Osteoblast (primary cell): ENCODE data around the gene GKN1. TPM values are rescaled to one million over a fixed set of nuclear protein-coding genes. Genes with fewer than 3 reads are reported as not detected.

ENCODE experiments used
- DNase-seq: peaks from one replicate; pipeline ENCODE4 v3.0.0; 2011; ENCODE audit warnings: low spot score, mixed read lengths; ENCODE audit not compliant: insufficient read length; ENCODE audit errors: missing footprints
- H2AFZ ChIP-seq: 2 replicates; pipeline ENCODE4 v1.6.0; 2011; ENCODE audit warnings: mild to moderate bottlenecking, low read length
- H3K27ac ChIP-seq: 2 replicates; pipeline ENCODE4 v1.5.1; 2011; ENCODE audit warnings: mild to moderate bottlenecking, low read depth, low read length, moderate library complexity
- H3K27me3 ChIP-seq: 2 replicates; pipeline ENCODE4 v1.6.0; 2012; ENCODE audit warnings: mild to moderate bottlenecking, control low read depth, inconsistent platforms, low read length, moderate library complexity; ENCODE audit not compliant: insufficient read depth
- H3K36me3 ChIP-seq: 2 replicates; pipeline ENCODE4 v1.5.1; 2011; ENCODE audit warnings: mild to moderate bottlenecking, low read length, control low read depth, moderate library complexity; ENCODE audit not compliant: insufficient read depth
- H3K4me1 ChIP-seq: 2 replicates; pipeline ENCODE4 v1.5.1; 2011; ENCODE audit warnings: mild to moderate bottlenecking, low read length, control low read depth, moderate library complexity; ENCODE audit not compliant: insufficient read depth
- H3K4me2 ChIP-seq: 2 replicates; pipeline ENCODE4 v1.6.0; 2011; ENCODE audit warnings: mild to moderate bottlenecking, low read length; ENCODE audit not compliant: insufficient read depth
- H3K4me3 ChIP-seq: fragments of 200-600 bp; sonication (generic); 3 replicates; pipeline ENCODE4 v1.5.1; 2012; ENCODE audit warnings: mild to moderate bottlenecking, low read length, inconsistent platforms; ENCODE audit not compliant: insufficient read depth
- H3K79me2 ChIP-seq: 2 replicates; pipeline ENCODE4 v1.6.0; 2012; ENCODE audit warnings: mild to moderate bottlenecking, low read length, control low read depth, inconsistent platforms; ENCODE audit not compliant: insufficient read depth
- H3K9me3 ChIP-seq: 2 replicates; pipeline ENCODE4 v1.5.1; 2011; ENCODE audit warnings: low read depth, low read length, control low read depth
- H4K20me1 ChIP-seq: 2 replicates; pipeline ENCODE4 v1.6.0; 2012; ENCODE audit warnings: mild to moderate bottlenecking, low read length, control low read depth; ENCODE audit not compliant: insufficient read depth
- total RNA-seq: library from RNA; depleted of rRNA; stranded (reverse); fragments of >200 nt; gene quantifications from 2 replicates; pipeline ENCODE4 v1.2.3, GENCODE V29; 2012
- TF ChIP-seq, protein P1 (sequence below): IDR thresholded peaks from 2 replicates; pipeline ENCODE4 v1.5.1; 2011; ENCODE audit warnings: mild to moderate bottlenecking, low read depth, low read length, moderate library complexity; ENCODE audit errors: extremely low read depth

GKN1 gene
- total RNA-seq, 1 donor, result not detected

GRCh38 chr2:68992341-68992740, 17.9 kb downstream of the GKN1 start:
- Histone ChIP-seq H2AFZ (no peak overlapping the region), H3K27me3 (no peaks in the 10 kb centered on the region), H4K20me1 (no peaks in the 10 kb centered on the region), H3K4me1 (peaks cover 21% of the 10 kb centered on the region), H3K36me3 (no peaks in the 10 kb centered on the region), H3K4me3 (no peak overlapping the region), H3K27ac (no peak overlapping the region), H3K79me2 (no peaks in the 10 kb centered on the region), H3K9me3 (no peaks in the 10 kb centered on the region), H3K4me2 (no peak overlapping the region)
- no peak for DNase-seq
- TF ChIP-seq, protein P1, sequence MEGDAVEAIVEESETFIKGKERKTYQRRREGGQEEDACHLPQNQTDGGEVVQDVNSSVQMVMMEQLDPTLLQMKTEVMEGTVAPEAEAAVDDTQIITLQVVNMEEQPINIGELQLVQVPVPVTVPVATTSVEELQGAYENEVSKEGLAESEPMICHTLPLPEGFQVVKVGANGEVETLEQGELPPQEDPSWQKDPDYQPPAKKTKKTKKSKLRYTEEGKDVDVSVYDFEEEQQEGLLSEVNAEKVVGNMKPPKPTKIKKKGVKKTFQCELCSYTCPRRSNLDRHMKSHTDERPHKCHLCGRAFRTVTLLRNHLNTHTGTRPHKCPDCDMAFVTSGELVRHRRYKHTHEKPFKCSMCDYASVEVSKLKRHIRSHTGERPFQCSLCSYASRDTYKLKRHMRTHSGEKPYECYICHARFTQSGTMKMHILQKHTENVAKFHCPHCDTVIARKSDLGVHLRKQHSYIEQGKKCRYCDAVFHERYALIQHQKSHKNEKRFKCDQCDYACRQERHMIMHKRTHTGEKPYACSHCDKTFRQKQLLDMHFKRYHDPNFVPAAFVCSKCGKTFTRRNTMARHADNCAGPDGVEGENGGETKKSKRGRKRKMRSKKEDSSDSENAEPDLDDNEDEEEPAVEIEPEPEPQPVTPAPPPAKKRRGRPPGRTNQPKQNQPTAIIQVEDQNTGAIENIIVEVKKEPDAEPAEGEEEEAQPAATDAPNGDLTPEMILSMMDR, result no peak

DNA sequence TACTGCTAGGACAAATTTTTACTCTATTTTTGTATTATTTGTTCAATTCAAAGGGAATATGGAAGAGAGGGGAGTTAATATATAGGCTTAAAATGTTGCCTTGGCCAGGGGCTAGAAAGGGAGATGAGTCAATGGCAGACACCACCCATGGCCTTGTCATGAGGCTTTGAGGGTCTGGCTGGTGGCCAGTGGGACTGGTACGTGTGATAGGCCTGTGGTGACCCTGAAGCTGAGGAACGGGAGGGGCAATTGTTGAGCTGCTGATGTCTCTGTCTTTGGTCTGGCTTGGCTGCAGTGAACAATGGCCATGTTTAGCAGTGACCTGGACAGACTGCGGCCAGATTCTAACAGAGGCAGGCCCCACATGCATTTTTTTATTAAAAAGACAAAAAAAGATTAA, 18.5 kb downstream of the GKN1 start:
- no peaks in the 10 kb centered on the region for H4K20me1 ChIP-seq
- TF ChIP-seq, protein P1, result no peak
- H3K27me3 ChIP-seq, result no peaks in the 10 kb centered on the region
- no peak overlapping the region for H3K4me2 ChIP-seq
- no peak overlapping the region for H3K4me3 ChIP-seq
- no peaks in the 10 kb centered on the region for H3K36me3 ChIP-seq
- H2AFZ ChIP-seq, result no peak overlapping the region
- no peak for DNase-seq
- H3K9me3 ChIP-seq, result no peaks in the 10 kb centered on the region
- peaks cover 21% of the 10 kb centered on the region for H3K4me1 ChIP-seq
- H3K27ac ChIP-seq, result no peak overlapping the region
- H3K79me2 ChIP-seq, result no peaks in the 10 kb centered on the region

DNA sequence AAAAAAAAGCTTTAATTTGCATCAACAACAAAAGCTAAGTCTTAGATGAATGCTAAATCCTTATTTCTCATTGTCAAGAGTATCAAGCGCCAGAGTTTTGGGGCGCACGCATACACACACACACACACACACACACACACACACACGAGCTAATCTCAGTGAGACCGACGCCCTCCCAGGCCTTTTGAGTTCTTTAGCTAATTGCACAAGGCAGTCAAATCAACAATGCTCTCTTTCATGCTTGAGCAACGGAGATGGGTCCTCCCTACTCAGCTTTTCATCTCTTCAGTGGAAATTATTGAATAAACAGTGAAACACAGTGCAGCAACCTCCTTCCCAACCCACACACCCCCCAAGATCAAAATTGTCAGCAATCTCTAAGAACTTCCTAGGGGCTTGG, 19.2 kb downstream of the GKN1 start:
- Histone ChIP-seq H3K79me2 (no peaks in the 10 kb centered on the region), H3K27ac (no peak overlapping the region), H3K4me2 (no peak overlapping the region), H4K20me1 (no peaks in the 10 kb centered on the region), H3K9me3 (no peaks in the 10 kb centered on the region), H2AFZ (no peak overlapping the region), H3K36me3 (no peaks in the 10 kb centered on the region), H3K4me3 (no peak overlapping the region), H3K27me3 (no peaks in the 10 kb centered on the region), H3K4me1 (peaks cover 21% of the 10 kb centered on the region)
- DNase-seq, result no peak
- TF ChIP-seq, protein P1, result no peak

- Histone ChIP-seq H2AFZ (peak overlapping the region; percentile 30), H3K79me2 (no peaks in the 10 kb centered on the region), H3K9me3 (no peaks in the 10 kb centered on the region), H4K20me1 (no peaks in the 10 kb centered on the region), H3K36me3 (no peaks in the 10 kb centered on the region), H3K27ac (no peak overlapping the region), H3K4me3 (no peak overlapping the region), H3K4me2 (peak overlapping the region; percentile 18), H3K4me1 (peaks cover 21% of the 10 kb centered on the region), H3K27me3 (no peaks in the 10 kb centered on the region)
- no peak for DNase-seq
- TF ChIP-seq, protein P1, result no peak
Measured at GRCh38 chr2:68994864-68995263, 20.4 kb downstream of the GKN1 start.
